Neural progenitor cell (in vitro differentiated cells): ENCODE measurements around the gene MEGF8. TPM values are rescaled to one million over a fixed set of nuclear protein-coding genes. Genes with fewer than 3 reads are reported as not detected.

Experiments used
- DNase-seq: peaks from one replicate; pipeline ENCODE4 v3.0.0-alpha.2; 2016; ENCODE audit warnings: low spot score
- H2AFZ ChIP-seq: fragments of 200-600 bp; sonication (generic); replicated peaks from 2 replicates; pipeline ENCODE4 v1.6.1; 2016; ENCODE audit warnings: antibody characterized with exemption
- H3F3A ChIP-seq: fragments of 200-600 bp; sonication (generic); 2 replicates; pipeline ENCODE4 v1.6.1; 2016; ENCODE audit warnings: antibody characterized with exemption, low read depth
- H3K27ac ChIP-seq: fragments of 200-600 bp; sonication (generic); 2 replicates; pipeline ENCODE4 v1.5.1; 2016; ENCODE audit warnings: mild to moderate bottlenecking
- H3K27me3 ChIP-seq: fragments of 200-600 bp; sonication (generic); 2 replicates; pipeline ENCODE4 v1.6.1; 2016; ENCODE audit warnings: mild to moderate bottlenecking, moderate library complexity
- H3K36me3 ChIP-seq: fragments of 200-600 bp; sonication (generic); 2 replicates; pipeline ENCODE4 v1.5.1; 2016
- H3K4me1 ChIP-seq: fragments of 200-600 bp; sonication (generic); 2 replicates; pipeline ENCODE4 v1.6.1; 2016; ENCODE audit warnings: mixed run types
- H3K4me2 ChIP-seq: fragments of 200-600 bp; sonication (generic); 2 replicates; pipeline ENCODE4 v1.6.1; 2016
- H3K4me3 ChIP-seq: fragments of 200-600 bp; sonication (generic); 2 replicates; pipeline ENCODE4 v1.5.1; 2016
- H3K79me2 ChIP-seq: fragments of 200-600 bp; sonication (generic); 2 replicates; pipeline ENCODE4 v1.6.1; 2016; ENCODE audit warnings: low read depth
- H3K9ac ChIP-seq: fragments of 200-600 bp; sonication (generic); 2 replicates; pipeline ENCODE4 v1.6.1; 2016
- H3K9me3 ChIP-seq: fragments of 200-600 bp; sonication (generic); 2 replicates; pipeline ENCODE4 v1.5.1; 2016; ENCODE audit warnings: low read depth
- H4K20me1 ChIP-seq: fragments of 200-600 bp; sonication (generic); 2 replicates; pipeline ENCODE4 v1.6.1; 2016; ENCODE audit warnings: low read depth
- H3K27ac Mint-ChIP-seq: 3 replicates; pipeline ENCODE4 v1.8.0; 2021; ENCODE audit warnings: mixed read lengths
- H3K27me3 Mint-ChIP-seq: 2 replicates; pipeline ENCODE4 v1.8.0; 2022; ENCODE audit warnings: low read depth, mild to moderate bottlenecking, inconsistent platforms, moderate library complexity, mixed read lengths; ENCODE audit not compliant: insufficient read depth
- H3K36me3 Mint-ChIP-seq: 3 replicates; pipeline ENCODE4 v1.8.0; 2021; ENCODE audit warnings: mixed read lengths
- H3K4me1 Mint-ChIP-seq: 3 replicates; pipeline ENCODE4 v1.8.0; 2021; ENCODE audit warnings: mixed read lengths
- H3K4me3 Mint-ChIP-seq: 3 replicates; pipeline ENCODE4 v1.8.0; 2021; ENCODE audit warnings: mild to moderate bottlenecking, moderate library complexity, mixed read lengths
- H3K9me3 Mint-ChIP-seq: 3 replicates; pipeline ENCODE4 v1.8.0; 2020; ENCODE audit warnings: mixed read lengths
- EZH2 ChIP-seq: fragments of 200-600 bp; sonication (generic); IDR thresholded peaks from 2 replicates; pipeline ENCODE4 v1.6.1; 2017; ENCODE audit warnings: antibody characterized with exemption, mild to moderate bottlenecking, moderate library complexity
- EZH2phosphoT487 ChIP-seq: fragments of 200-600 bp; sonication (generic); IDR thresholded peaks from 2 replicates; pipeline ENCODE4 v1.6.1; 2017; ENCODE audit warnings: antibody characterized with exemption
- total RNA-seq: library from RNA; depleted of rRNA; stranded (reverse); fragments of >200 nt; gene quantifications from 2 replicates; pipeline ENCODE4 v1.2.3, GENCODE V29; 2015; ENCODE audit warnings: low replicate concordance
- TF ChIP-seq, protein P1 (sequence below): fragments of 200-600 bp; sonication (generic); IDR thresholded peaks from 2 replicates; pipeline ENCODE4 v1.5.1; 2017; ENCODE audit warnings: antibody characterized with exemption, mild to moderate bottlenecking

The MEGF8 gene
- total RNA-seq, 1 donor from 2014 or later, result 7.3 TPM

GRCh38 chr19:42389899-42390298, 64.5 kb downstream of the MEGF8 start, which contains the start of gene CNFN:
TSS of gene CNFN (minus strand) at chr19:42390297. CDS start at chr19:42389037, 1,260 bp downstream.
- Histone ChIP-seq H3F3A (peaks cover 11% of the 10 kb centered on the region), H3K27me3 (peaks cover 52% of the 10 kb centered on the region), H4K20me1 (no peaks in the 10 kb centered on the region), H3K27ac (no peak within 1 kb of the TSS), H3K4me2 (no peak within 1 kb of the TSS), H3K9me3 (no peaks in the 10 kb centered on the region), H3K4me1 (peaks cover 5% of the 10 kb centered on the region), H2AFZ (no peak within 1 kb of the TSS), H3K4me3 (no peak within 1 kb of the TSS), H3K9ac (no peak within 1 kb of the TSS), H3K79me2 (no peaks in the 10 kb centered on the region), H3K36me3 (no peaks in the 10 kb centered on the region)
- Mint-ChIP-seq H3K27ac (peak within 1 kb of the TSS; percentile 3), H3K27me3 (peaks cover 24% of the 10 kb centered on the region), H3K4me1 (peaks cover 14% of the 10 kb centered on the region), H3K4me3 (peak within 1 kb of the TSS; percentile 24), H3K36me3 (no peaks in the 10 kb centered on the region), H3K9me3 (peaks cover 2% of the 10 kb centered on the region)
- no peak for DNase-seq
- no peak for TF ChIP-seq EZH2
- TF ChIP-seq, protein P1, sequence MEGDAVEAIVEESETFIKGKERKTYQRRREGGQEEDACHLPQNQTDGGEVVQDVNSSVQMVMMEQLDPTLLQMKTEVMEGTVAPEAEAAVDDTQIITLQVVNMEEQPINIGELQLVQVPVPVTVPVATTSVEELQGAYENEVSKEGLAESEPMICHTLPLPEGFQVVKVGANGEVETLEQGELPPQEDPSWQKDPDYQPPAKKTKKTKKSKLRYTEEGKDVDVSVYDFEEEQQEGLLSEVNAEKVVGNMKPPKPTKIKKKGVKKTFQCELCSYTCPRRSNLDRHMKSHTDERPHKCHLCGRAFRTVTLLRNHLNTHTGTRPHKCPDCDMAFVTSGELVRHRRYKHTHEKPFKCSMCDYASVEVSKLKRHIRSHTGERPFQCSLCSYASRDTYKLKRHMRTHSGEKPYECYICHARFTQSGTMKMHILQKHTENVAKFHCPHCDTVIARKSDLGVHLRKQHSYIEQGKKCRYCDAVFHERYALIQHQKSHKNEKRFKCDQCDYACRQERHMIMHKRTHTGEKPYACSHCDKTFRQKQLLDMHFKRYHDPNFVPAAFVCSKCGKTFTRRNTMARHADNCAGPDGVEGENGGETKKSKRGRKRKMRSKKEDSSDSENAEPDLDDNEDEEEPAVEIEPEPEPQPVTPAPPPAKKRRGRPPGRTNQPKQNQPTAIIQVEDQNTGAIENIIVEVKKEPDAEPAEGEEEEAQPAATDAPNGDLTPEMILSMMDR, result no peak
- no peak for TF ChIP-seq EZH2phosphoT487

GRCh38 chr19:42392165-42392564, 66.7 kb downstream of the MEGF8 start:
- Mint-ChIP-seq H3K36me3 (no peaks in the 10 kb centered on the region), H3K4me3 (no peak overlapping the region), H3K4me1 (peaks cover 25% of the 10 kb centered on the region), H3K27ac (no peak overlapping the region), H3K27me3 (peaks cover 23% of the 10 kb centered on the region), H3K9me3 (peaks cover 2% of the 10 kb centered on the region)
- no peak for DNase-seq
- Histone ChIP-seq H3K9me3 (no peaks in the 10 kb centered on the region), H3K79me2 (no peaks in the 10 kb centered on the region), H3K4me2 (no peak overlapping the region), H3K27me3 (peaks cover 52% of the 10 kb centered on the region), H3K9ac (no peak overlapping the region), H3F3A (peaks cover 4% of the 10 kb centered on the region), H3K4me3 (no peak overlapping the region), H3K27ac (no peak overlapping the region), H3K4me1 (peaks cover 5% of the 10 kb centered on the region), H4K20me1 (no peaks in the 10 kb centered on the region), H3K36me3 (no peaks in the 10 kb centered on the region), H2AFZ (no peak overlapping the region)
- TF ChIP-seq, protein P1, result no peak
- TF ChIP-seq EZH2phosphoT487 (no peak), EZH2 (no peak)

DNA sequence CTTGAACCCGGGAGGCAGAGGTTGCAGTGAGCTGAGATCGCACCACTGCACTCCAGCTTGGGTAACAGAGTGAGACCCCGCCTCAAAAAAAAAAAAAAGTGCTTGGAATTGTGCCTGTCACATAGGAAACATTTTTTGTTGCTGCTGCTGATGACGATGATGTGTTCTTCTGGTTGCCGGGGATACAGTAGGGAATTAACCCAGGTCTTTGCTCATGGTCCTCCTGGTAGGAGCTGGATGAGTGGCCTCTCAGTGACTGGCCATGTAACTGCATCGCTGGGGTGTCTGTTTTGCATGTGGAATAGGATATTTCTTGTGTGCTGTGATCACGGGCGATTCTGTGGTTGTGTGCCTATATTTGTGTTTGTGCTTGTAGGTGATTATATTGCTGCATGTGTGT, 69.3 kb downstream of the MEGF8 start:
- Histone ChIP-seq H3K4me1 (peaks cover 11% of the 10 kb centered on the region), H2AFZ (no peak overlapping the region), H3K4me2 (no peak overlapping the region), H3K27me3 (peaks cover 34% of the 10 kb centered on the region), H3F3A (peaks cover 6% of the 10 kb centered on the region), H3K36me3 (no peaks in the 10 kb centered on the region), H3K79me2 (peaks cover 13% of the 10 kb centered on the region), H3K9ac (no peak overlapping the region), H3K4me3 (no peak overlapping the region), H3K9me3 (no peaks in the 10 kb centered on the region), H3K27ac (no peak overlapping the region), H4K20me1 (peaks cover 8% of the 10 kb centered on the region)
- Mint-ChIP-seq H3K9me3 (no peaks in the 10 kb centered on the region), H3K4me3 (peak overlapping the region; percentile 48), H3K27ac (peak overlapping the region; percentile 35), H3K4me1 (peaks cover 32% of the 10 kb centered on the region), H3K36me3 (no peaks in the 10 kb centered on the region), H3K27me3 (peaks cover 23% of the 10 kb centered on the region)
- DNase-seq, result no peak
- TF ChIP-seq, protein P1, result no peak
- TF ChIP-seq EZH2phosphoT487 (no peak), EZH2 (no peak)
